Epithelial cell of umbilical artery (primary cell): ENCODE measurements around the gene TLR3. TPM values are rescaled to one million over a fixed set of nuclear protein-coding genes. Genes with fewer than 3 reads are reported as not detected.

Source experiments
- total RNA-seq: library from RNA; depleted of rRNA; stranded (reverse); fragments of >200 nt; gene quantifications from 2 replicates; pipeline ENCODE4 v1.2.3, GENCODE V29; 2014

The TLR3 gene
- 0.65 and 8.4 TPM in 2 replicates for total RNA-seq

DNA sequence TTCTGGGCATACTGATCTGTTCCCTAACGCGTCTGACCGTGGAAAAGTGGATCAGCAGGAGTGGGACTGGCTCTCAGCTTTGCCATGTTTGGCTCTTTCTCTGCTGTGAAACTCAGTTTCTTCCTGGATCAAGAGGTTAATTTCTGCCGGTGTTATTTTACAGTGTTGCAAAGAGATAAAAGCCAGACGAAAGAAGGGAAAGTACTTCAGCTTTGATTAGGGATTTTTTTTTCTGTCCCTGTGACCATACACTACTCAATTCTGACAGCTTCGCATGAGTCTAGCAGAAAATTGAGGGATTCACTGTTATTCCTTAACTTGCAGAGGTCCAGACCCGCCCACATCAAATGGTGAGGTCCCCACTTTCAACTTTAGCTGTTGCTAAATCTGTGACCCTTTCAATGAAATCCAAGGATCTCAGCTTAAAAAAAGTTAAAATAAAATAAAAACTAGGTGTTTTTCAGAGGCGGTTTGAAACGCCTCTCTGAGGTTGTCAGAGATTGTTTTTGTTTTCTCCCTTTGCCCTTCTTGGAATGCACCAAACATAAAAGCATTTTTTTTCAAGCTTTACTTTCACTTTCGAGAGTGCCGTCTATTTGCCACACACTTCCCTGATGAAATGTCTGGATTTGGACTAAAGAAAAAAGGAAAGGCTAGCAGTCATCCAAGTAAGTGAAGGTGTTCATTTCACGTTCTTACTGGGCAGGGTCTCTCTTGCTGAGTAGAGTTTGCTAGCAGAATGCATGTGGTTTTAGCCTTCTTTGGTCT lies at the start of gene TLR3:
TSS of gene TLR3 (plus strand) at position 576 of the 768 bp plus-strand sequence. CDS start 7,464 bp downstream, outside the sequence.

GRCh38 chr4:186104114-186104889 lies 35.3 kb downstream of the TLR3 start, which contains the start of gene FAM149A:
Gene FAM149A, plus strand, starts transcription at chr4:186104704.

Other genes with a start within 250 kb of the TLR3 start
- gene FAM149A, start 35.5 kb downstream of the TLR3 start, total RNA-seq = under 0.01 TPM in 1 of 2 replicates, not detected in the other
- gene CYP4V2, start 122.4 kb downstream of the TLR3 start, total RNA-seq = 2.6 and 7.4 TPM in 2 replicates
- not detected in 2 replicates for gene KLKB1, start 158.4 kb downstream of the TLR3 start, total RNA-seq
- gene F11, start 197.0 kb downstream of the TLR3 start, total RNA-seq = not detected in 2 replicates